K562 (cell line): ENCODE data around the gene FGD6. TPM values are rescaled to one million over a fixed set of nuclear protein-coding genes. Genes with fewer than 3 reads are reported as not detected.

Experiments used
- ATAC-seq: fragments of 200-7000 bp; cut with Tn5 transposase; 3 replicates; pipeline ENCODE4 v1.9.1; 2020; ENCODE audit warnings: moderate library complexity
- BruUV-seq: library from RNA; stranded (reverse); fragments of 400-500 nt; replicated peaks from 2 replicates; lab custom pipeline; 2021; lab: Mats Ljungman, UMichigan
- CTCF ChIA-PET: fragments of 300-600 bp; formaldehyde crosslinking; extraction: SDS; loops from one replicate; lab custom pipeline; 2021; ENCODE audit warnings: low intra/inter-chr PET ratio; lab: Yijun Ruan, JAX
- POLR2A ChIA-PET: fragments of 300-600, 350-650 bp; sonication (Branson Sonifier 250); formaldehyde crosslinking; extraction: SDS; loops from one replicate; lab custom pipeline; 2021; ENCODE audit warnings: antibody characterized with exemption, inconsistent platforms; lab: Yijun Ruan, JAX
- DNase-seq, 4 experiments: peaks; one replicate each; pipeline versions ENCODE4 v3.0.0 to v3.0.0-alpha.2; 2011 to 2018; ENCODE audit warnings: low spot score in 3 of 4, mixed read lengths in 3 of 4; ENCODE audit errors: extremely low read depth in 1 of 4
- FAIRE-seq: peaks from 2 replicates; lab custom pipeline; 2011; peaks lifted over from hg19 to GRCh38; lab: Jason Lieb, UNC
- H2AFZ ChIP-seq: 2 replicates; pipeline ENCODE4 v1.6.0; 2011; ENCODE audit warnings: low read depth, low read length, control low read depth, inconsistent platforms
- H3K27ac ChIP-seq: fragments of 200-600 bp; 3 replicates; pipeline ENCODE4 v1.8.0; 2011; ENCODE audit warnings: low read depth, mild to moderate bottlenecking, control low read depth, inconsistent platforms, low read length, moderate library complexity, mixed read lengths; ENCODE audit errors: extremely low read depth
- H3K27me3 ChIP-seq, 2 experiments: fragments of 300-600 bp in 1 of 2; 2 replicates in 1 of 2; 3 replicates in 1 of 2; pipeline versions ENCODE4 v1.6.0 to v1.8.0; 2011; ENCODE audit warnings: inconsistent platforms in 2 of 2, low read length in 2 of 2, mild to moderate bottlenecking in 1 of 2, mixed read lengths in 1 of 2, moderate library complexity in 1 of 2; ENCODE audit not compliant: control insufficient read depth in 2 of 2, insufficient read depth in 2 of 2
- H3K36me3 ChIP-seq: fragments of 300-600 bp; 3 replicates; pipeline ENCODE4 v1.8.0; 2011; ENCODE audit warnings: mild to moderate bottlenecking, low read length, inconsistent platforms; ENCODE audit not compliant: control insufficient read depth, insufficient read depth
- H3K4me1 ChIP-seq, 2 experiments: fragments of 200-600 bp in 1 of 2; replicated peaks in 1 of 2; 2 replicates in 1 of 2; 3 replicates in 1 of 2; pipeline versions ENCODE4 v1.5.1 to v1.8.0; 2011; ENCODE audit warnings: inconsistent platforms in 2 of 2, low read length in 2 of 2, mild to moderate bottlenecking in 1 of 2, mixed read lengths in 1 of 2, moderate library complexity in 1 of 2; ENCODE audit not compliant: control insufficient read depth in 2 of 2, insufficient read depth in 2 of 2
- H3K4me2 ChIP-seq: 2 replicates; pipeline ENCODE4 v1.6.1; 2011; ENCODE audit warnings: low read length, control low read depth, inconsistent platforms, mixed read lengths; ENCODE audit not compliant: insufficient read depth
- H3K4me3 ChIP-seq: fragments of 200-600 bp; sonication (generic), shearing (Covaris generic); 2 replicates; pipeline ENCODE4 v1.5.1; 2016; ENCODE audit warnings: control low read depth, inconsistent platforms
- H3K79me2 ChIP-seq: fragments of 200-600 bp; 3 replicates; pipeline ENCODE4 v1.8.0; 2011; ENCODE audit warnings: low read length, inconsistent platforms; ENCODE audit not compliant: control insufficient read depth, insufficient read depth
- H3K9ac ChIP-seq, 2 experiments: 2 replicates each; pipeline versions ENCODE4 v1.6.0 to v1.6.1; 2011; ENCODE audit warnings: low read depth in 2 of 2, low read length in 2 of 2, control low read depth in 1 of 2, inconsistent platforms in 1 of 2, mild to moderate bottlenecking in 1 of 2, mixed read lengths in 1 of 2; ENCODE audit not compliant: insufficient read depth in 1 of 2
- H3K9me1 ChIP-seq: one replicate; pipeline ENCODE4 v1.6.0; 2011; ENCODE audit warnings: inconsistent platforms, mild to moderate bottlenecking, low read length, moderate library complexity; ENCODE audit not compliant: control insufficient read depth, insufficient read depth
- H3K9me3 ChIP-seq: replicated peaks from 2 replicates; pipeline ENCODE4 v1.5.1; 2011; ENCODE audit warnings: low read depth, low read length, inconsistent platforms; ENCODE audit not compliant: control insufficient read depth, insufficient read depth
- H4K20me1 ChIP-seq: replicated peaks from 2 replicates; pipeline ENCODE4 v1.6.1; 2011; ENCODE audit warnings: low read length, inconsistent platforms, mixed read lengths; ENCODE audit not compliant: control insufficient read depth, insufficient read depth
- MAFF ChIP-seq: IDR thresholded peaks from 2 replicates; pipeline ENCODE4 v1.6.1; 2012; ENCODE audit warnings: low read length, improper control_type of control experiment
- MNT ChIP-seq, 2 experiments: fragments of 450-650 bp; conservative IDR thresholded peaks; 2 replicates each; pipeline ENCODE4 v1.6.1; 2017; ENCODE audit warnings: mild to moderate bottlenecking in 2 of 2, moderate library complexity in 2 of 2
- PTRF ChIP-seq: fragments of 450-650 bp; IDR thresholded peaks from 2 replicates; pipeline ENCODE4 v1.6.1; 2016; ENCODE audit warnings: mild to moderate bottlenecking, missing genetic modification characterization, missing compliant biosample characterization
- SREBF2 ChIP-seq: sonication (generic); formaldehyde crosslinking; IDR thresholded peaks from 2 replicates; pipeline ENCODE4 v1.4.0; 2020; ENCODE audit warnings: mild to moderate bottlenecking, missing genetic modification reagents
- ZBTB7A ChIP-seq: IDR thresholded peaks from 2 replicates; pipeline ENCODE4 v1.6.1; 2011; ENCODE audit warnings: low read depth, mild to moderate bottlenecking, low read length, moderate library complexity, borderline replicate concordance; ENCODE audit not compliant: control insufficient read depth
- ZKSCAN8 ChIP-seq: fragments of 200-800 bp; sonication (Bioruptor generic); IDR thresholded peaks from 2 replicates; pipeline ENCODE4 v1.6.1; 2016; ENCODE audit warnings: missing genetic modification characterization, missing compliant biosample characterization
- ZNF124 ChIP-seq: sonication (generic); formaldehyde crosslinking; IDR thresholded peaks from 2 replicates; pipeline ENCODE4 v1.8.1; 2022; ENCODE audit warnings: missing genetic modification reagents
- WGBS: fragments of 100-300 bp; shearing (Covaris generic); methylation state at CpG from one replicate; pipeline ENCODE4 v1.1.6; 2016; ENCODE audit warnings: low coverage, mixed read lengths; ENCODE audit not compliant: insufficient coverage; ENCODE audit errors: missing lambda C conversion rate; 5-methylcytosine and 5-hydroxymethylcytosine counted together
- in situ Hi-C: fragments of 300-500 bp; cut with MboI; formaldehyde crosslinking; loops from 4 replicates; pipeline ENCODE4 v1.15.0; 2018; ENCODE audit warnings: inconsistent platforms, mixed read lengths
- intact Hi-C: fragments of 100-400 bp; cut with micrococcal nuclease; formaldehyde crosslinking; loops from 2 replicates; pipeline ENCODE4 v1.14.2; 2022
- polyA plus RNA-seq, 8 experiments: library from polyadenylated mRNA; depleted of rRNA in 4 of 8; stranded (reverse) in 5 of 8; unstranded in 3 of 8; fragments of >200 nt; fragmentation: Nextera tagmentation in 2 of 8; fragmentation: Illumina TruSeq in 1 of 8; extraction: Ambion mirVana in 2 of 8; extraction: Trizol in 1 of 8; gene quantifications; 2 replicates each; pipeline versions ENCODE4 v1.2.1 to v1.2.3, GENCODE V29; 2011 to 2014; ENCODE audit warnings: inconsistent platforms in 1 of 8, missing spikeins in 1 of 8
- total RNA-seq, 7 experiments: library from RNA; depleted of rRNA in 6 of 7; stranded (reverse); fragments of >200 nt in 6 of 7; fragmentation: Illumina TruSeq in 2 of 7; extraction: Trizol in 2 of 7; gene quantifications; 2 replicates each; pipeline versions ENCODE4 v1.2.1 to v1.2.3, GENCODE V29; 2011 to 2021; ENCODE audit warnings: low replicate concordance in 1 of 7

FGD6 gene
- total and polyA plus RNA-seq, 9 of the 15 experiments (the other 6 are each of a cell fraction or from before 2014, with no cell fraction given): 1.5 to 11.1 (median 5.8) TPM

- TF ChIP-seq ZBTB7A (no peak), PTRF (tag) (no peak), MAFF (peak; percentile 46), MNT (conservative IDR thresholded peaks at IDR 0.05) (no peak), SREBF2 (CRISPR knock-in tag) (no peak), ZNF124 (CRISPR knock-in tag) (no peak), ZKSCAN8 (CRISPR knock-in tag) (no peak)
Observed at GRCh38 chr12:95244350-95244749, 27.1 kb upstream of the FGD6 start (continued).

- ATAC-seq (no peak), FAIRE-seq (no peak), DNase-seq (no peak)
- Histone ChIP-seq H3K4me1 (peaks cover 3 to 5% of the 10 kb centered on the region in 2 experiments; a peak in 3 of 5 replicates), H3K27me3 (no peaks in the 10 kb centered on the region), H3K4me3 (no peak overlapping the region), H4K20me1 (no peaks in the 10 kb centered on the region), H3K79me2 (peaks cover 40% of the 10 kb centered on the region), H3K4me2 (no peak overlapping the region), H3K9me3 (no peaks in the 10 kb centered on the region), H3K9ac (no peak overlapping the region), H2AFZ (no peak overlapping the region), H3K36me3 (peaks cover 17% of the 10 kb centered on the region), H3K27ac (peak overlapping the region; percentile 32; the same call in 1 of the 3 replicates), H3K9me1 (no peaks in the 10 kb centered on the region)
- CTCF ChIA-PET: no interaction called here
- in situ Hi-C loops (no loop called here), intact Hi-C loops (no loop called here)
- POLR2A ChIA-PET: interaction anchor here (0.6 kb wide), 1 partner anchor 178 kb away, joined by 4 read pairs; no protein-coding TSS in a partner anchor
- whole genome bisulfite sequencing: 84% methylated on average over 4 of the region's 4 CpGs
- no TSS peak for BruUV-seq
Observed at GRCh38 chr12:95243497-95244183, 26.4 kb upstream of the FGD6 start.
